Stimulated activated naive CD8-positive, alpha-beta T cell treated with anti-CD3 and anti-CD28 coated beads, Interleukin-15, amount 100 ng/mL, for 72 hours (primary cell): Measurements from ENCODE around the gene ELF2.
"Not testable (repeated sequence)": the region's sequence is repeated elsewhere in the genome, so short reads cannot be mapped to it uniquely, and the experiment has no call there.

Experiments used
- ATAC-seq: fragments of 150-1000 bp; cut with Tn5 transposase; 2 replicates; pipeline ENCODE4 v1.10.0; 2021; ENCODE audit warnings: mild to moderate bottlenecking, moderate library complexity
- DNase-seq, 2 donors: peaks; one replicate each; pipeline ENCODE4 v3.0.0; 2021 to 2022
- H3K27ac Mint-ChIP-seq, 2 donors: one replicate each; pipeline ENCODE4 v1.8.0; 2022; ENCODE audit warnings: mild to moderate bottlenecking in 2 of 2, mixed read lengths in 2 of 2, moderate library complexity in 2 of 2
- H3K27me3 Mint-ChIP-seq: one replicate; pipeline ENCODE4 v1.8.0; 2022; ENCODE audit warnings: mixed read lengths
- H3K4me1 Mint-ChIP-seq: one replicate; pipeline ENCODE4 v1.8.0; 2022; ENCODE audit warnings: mild to moderate bottlenecking, mixed read lengths
- H3K4me3 Mint-ChIP-seq, 2 donors: one replicate each; pipeline ENCODE4 v1.8.0; 2022; ENCODE audit warnings: mild to moderate bottlenecking in 2 of 2, mixed read lengths in 2 of 2, moderate library complexity in 1 of 2
- H3K9me3 Mint-ChIP-seq, 2 donors: one replicate each; pipeline ENCODE4 v1.8.0; 2022; ENCODE audit warnings: mixed read lengths in 2 of 2

ELF2 gene

GRCh38 chr4:139131209-139131870 is 45.7 kb downstream of the ELF2 start:
- no peak overlapping the region for H3K4me3 Mint-ChIP-seq
- H3K4me1 Mint-ChIP-seq, result no peaks in the 10 kb centered on the region
- no peaks in the 10 kb centered on the region for H3K9me3 Mint-ChIP-seq
- H3K27me3 Mint-ChIP-seq, result no peaks in the 10 kb centered on the region
- DNase-seq (no peak), ATAC-seq (no peak)
- H3K27ac Mint-ChIP-seq, result no peak overlapping the region

- no peak overlapping the region for H3K27ac Mint-ChIP-seq
- no peaks in the 10 kb centered on the region for H3K4me1 Mint-ChIP-seq
- no peaks in the 10 kb centered on the region for H3K27me3 Mint-ChIP-seq
- DNase-seq (no peak), ATAC-seq (no peak)
- H3K4me3 Mint-ChIP-seq, result no peak overlapping the region
- no peaks in the 10 kb centered on the region for H3K9me3 Mint-ChIP-seq
Observed at GRCh38 chr4:139129206-139129605, 47.8 kb downstream of the ELF2 start.

GRCh38 chr4:139126898-139127297 is 50.1 kb downstream of the ELF2 start:
- Mint-ChIP-seq H3K4me1 (no peaks in the 10 kb centered on the region), H3K4me3 (no peak overlapping the region), H3K27me3 (no peaks in the 10 kb centered on the region), H3K27ac (no peak overlapping the region), H3K9me3 (no peaks in the 10 kb centered on the region)
- ATAC-seq, result no peak
- no peak for DNase-seq

- no peak overlapping the region for H3K27ac Mint-ChIP-seq
- no peaks in the 10 kb centered on the region for H3K4me1 Mint-ChIP-seq
- no peak overlapping the region for H3K4me3 Mint-ChIP-seq
- ATAC-seq (no peak), DNase-seq (no peak)
- no peaks in the 10 kb centered on the region for H3K9me3 Mint-ChIP-seq
- H3K27me3 Mint-ChIP-seq, result no peaks in the 10 kb centered on the region
Observed at GRCh38 chr4:139123910-139124309, 53.1 kb downstream of the ELF2 start.

GRCh38 chr4:139118365-139118764 is 58.7 kb downstream of the ELF2 start:
- Mint-ChIP-seq H3K9me3 (no peaks in the 10 kb centered on the region), H3K27me3 (no peaks in the 10 kb centered on the region), H3K4me1 (no peaks in the 10 kb centered on the region), H3K27ac (no peak overlapping the region), H3K4me3 (no peak overlapping the region)
- DNase-seq (no peak), ATAC-seq (no peak)

- Mint-ChIP-seq H3K4me3 (no peak overlapping the region), H3K4me1 (no peaks in the 10 kb centered on the region), H3K9me3 (no peaks in the 10 kb centered on the region), H3K27me3 (no peaks in the 10 kb centered on the region), H3K27ac (no peak overlapping the region)
- no peak for DNase-seq
- ATAC-seq, result peak; percentile 82
Observed at GRCh38 chr4:139115226-139115625, 61.8 kb downstream of the ELF2 start.

GRCh38 chr4:139114795-139115194 is 62.2 kb downstream of the ELF2 start:
- not testable (repeated sequence) for H3K27me3 Mint-ChIP-seq, ATAC-seq, H3K4me3 Mint-ChIP-seq, H3K4me1 Mint-ChIP-seq, DNase-seq, H3K9me3 Mint-ChIP-seq, H3K27ac Mint-ChIP-seq

- no peaks in the 10 kb centered on the region for H3K9me3 Mint-ChIP-seq
- no peaks in the 10 kb centered on the region for H3K27me3 Mint-ChIP-seq
- no peak overlapping the region for H3K27ac Mint-ChIP-seq
- H3K4me3 Mint-ChIP-seq, result no peak overlapping the region
- no peak for DNase-seq
- H3K4me1 Mint-ChIP-seq, result no peaks in the 10 kb centered on the region
- ATAC-seq, result no peak
Observed at GRCh38 chr4:139112650-139113049, 64.4 kb downstream of the ELF2 start.

- Mint-ChIP-seq H3K9me3 (no peaks in the 10 kb centered on the region), H3K4me3 (no peak overlapping the region), H3K27me3 (no peaks in the 10 kb centered on the region), H3K4me1 (no peaks in the 10 kb centered on the region), H3K27ac (no peak overlapping the region)
- ATAC-seq, result no peak
- DNase-seq, result no peak
Observed at GRCh38 chr4:139108567-139109128, 68.4 kb downstream of the ELF2 start.

GRCh38 chr4:139099366-139099982 is 77.5 kb downstream of the ELF2 start:
- no peaks in the 10 kb centered on the region for H3K9me3 Mint-ChIP-seq
- ATAC-seq, result peak; percentile 72
- DNase-seq, result peak; percentile 58 to 71
- H3K27ac Mint-ChIP-seq, result no peak overlapping the region
- H3K4me3 Mint-ChIP-seq, result no peak overlapping the region
- H3K4me1 Mint-ChIP-seq, result peaks cover 7% of the 10 kb centered on the region
- H3K27me3 Mint-ChIP-seq, result no peaks in the 10 kb centered on the region

- Mint-ChIP-seq H3K27me3 (no peaks in the 10 kb centered on the region), H3K27ac (no peak overlapping the region), H3K4me3 (no peak overlapping the region), H3K9me3 (no peaks in the 10 kb centered on the region), H3K4me1 (no peaks in the 10 kb centered on the region)
- DNase-seq (no peak), ATAC-seq (no peak)
Observed at GRCh38 chr4:139092271-139092670, 84.7 kb downstream of the ELF2 start.

- Mint-ChIP-seq H3K27ac (peak overlapping the region in 1 of 2 donors; percentile 91), H3K4me3 (peak overlapping the region; percentile 100), H3K4me1 (peaks cover 26% of the 10 kb centered on the region), H3K27me3 (no peaks in the 10 kb centered on the region), H3K9me3 (no peaks in the 10 kb centered on the region)
- ATAC-seq, result no peak
- DNase-seq, result no peak
Observed at GRCh38 chr4:139085141-139085540, 91.9 kb downstream of the ELF2 start.

GRCh38 chr4:139084804-139085093 is 92.3 kb downstream of the ELF2 start:
- peaks cover 29% of the 10 kb centered on the region for H3K4me1 Mint-ChIP-seq
- H3K27me3 Mint-ChIP-seq, result no peaks in the 10 kb centered on the region
- H3K9me3 Mint-ChIP-seq, result no peaks in the 10 kb centered on the region
- H3K4me3 Mint-ChIP-seq, result peak overlapping the region; percentile 100
- DNase-seq, result no peak
- H3K27ac Mint-ChIP-seq, result peak overlapping the region; percentile 91 to 100
- no peak for ATAC-seq

- ATAC-seq (peak; percentile 71), DNase-seq (peak; percentile 79 to 87)
- Mint-ChIP-seq H3K27ac (peak overlapping the region; percentile 99 to 100), H3K9me3 (no peaks in the 10 kb centered on the region), H3K27me3 (no peaks in the 10 kb centered on the region), H3K4me1 (peaks cover 35% of the 10 kb centered on the region), H3K4me3 (peak overlapping the region; percentile 100)
Observed at GRCh38 chr4:139083956-139084803, 92.8 kb downstream of the ELF2 start.

GRCh38 chr4:139083607-139083955 is 93.4 kb downstream of the ELF2 start:
- peak; percentile 56 for ATAC-seq
- H3K4me1 Mint-ChIP-seq, result peaks cover 37% of the 10 kb centered on the region
- DNase-seq, result peak; percentile 76 to 78
- no peaks in the 10 kb centered on the region for H3K9me3 Mint-ChIP-seq
- H3K27me3 Mint-ChIP-seq, result no peaks in the 10 kb centered on the region
- H3K4me3 Mint-ChIP-seq, result peak overlapping the region; percentile 100
- H3K27ac Mint-ChIP-seq, result peak overlapping the region; percentile 99 to 100
